GM18909 (cell line): ENCODE data around the gene RHBDD3.
"Not testable (repeated sequence)": the region's sequence is repeated elsewhere in the genome, so short reads cannot be mapped to it uniquely, and the experiment has no call there.

Experiments used
- ATAC-seq: cut with Tn5 transposase; IDR thresholded peaks from one replicate; pipeline ENCODE4 v1.9.1; 2021; ENCODE audit warnings: mild to moderate bottlenecking; ENCODE audit not compliant: unreplicated experiment, poor library complexity

The RHBDD3 gene

DNA sequence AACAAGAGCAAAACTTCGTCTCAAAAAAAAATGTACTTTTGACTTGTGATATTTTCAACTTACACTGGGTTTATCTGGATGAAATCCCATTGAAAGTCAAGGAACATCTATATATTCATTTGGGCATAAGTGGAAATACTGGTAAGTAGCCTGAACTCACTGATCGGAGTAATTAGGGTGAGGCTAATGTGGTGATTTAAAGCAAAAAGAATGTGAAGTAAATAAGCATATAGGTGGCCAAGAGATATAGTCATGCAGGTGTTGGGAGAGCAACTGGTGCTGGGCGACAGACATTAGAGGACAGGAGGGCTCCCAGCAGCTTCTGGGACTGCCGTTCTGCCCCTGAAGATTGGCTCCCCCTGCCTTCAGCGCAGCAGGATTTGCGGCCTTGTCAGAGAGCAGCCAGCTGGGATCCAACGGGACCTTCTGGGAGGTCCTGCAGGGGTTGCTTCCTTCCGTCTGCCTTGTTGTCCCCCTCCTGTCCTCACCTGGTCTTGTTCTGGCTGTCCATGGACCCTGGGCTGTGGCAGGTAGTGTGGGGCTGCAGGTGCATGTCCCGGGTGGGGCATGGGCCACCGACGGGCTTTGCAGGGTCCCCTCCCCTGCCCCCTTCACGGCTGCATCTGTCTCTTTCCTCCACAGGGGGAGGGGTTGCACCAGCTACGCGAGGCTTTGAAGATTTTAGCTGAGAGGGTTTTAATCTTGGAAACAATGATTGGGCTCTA, 14.1 kb downstream of the RHBDD3 start:
- ATAC-seq = no peak

DNA sequence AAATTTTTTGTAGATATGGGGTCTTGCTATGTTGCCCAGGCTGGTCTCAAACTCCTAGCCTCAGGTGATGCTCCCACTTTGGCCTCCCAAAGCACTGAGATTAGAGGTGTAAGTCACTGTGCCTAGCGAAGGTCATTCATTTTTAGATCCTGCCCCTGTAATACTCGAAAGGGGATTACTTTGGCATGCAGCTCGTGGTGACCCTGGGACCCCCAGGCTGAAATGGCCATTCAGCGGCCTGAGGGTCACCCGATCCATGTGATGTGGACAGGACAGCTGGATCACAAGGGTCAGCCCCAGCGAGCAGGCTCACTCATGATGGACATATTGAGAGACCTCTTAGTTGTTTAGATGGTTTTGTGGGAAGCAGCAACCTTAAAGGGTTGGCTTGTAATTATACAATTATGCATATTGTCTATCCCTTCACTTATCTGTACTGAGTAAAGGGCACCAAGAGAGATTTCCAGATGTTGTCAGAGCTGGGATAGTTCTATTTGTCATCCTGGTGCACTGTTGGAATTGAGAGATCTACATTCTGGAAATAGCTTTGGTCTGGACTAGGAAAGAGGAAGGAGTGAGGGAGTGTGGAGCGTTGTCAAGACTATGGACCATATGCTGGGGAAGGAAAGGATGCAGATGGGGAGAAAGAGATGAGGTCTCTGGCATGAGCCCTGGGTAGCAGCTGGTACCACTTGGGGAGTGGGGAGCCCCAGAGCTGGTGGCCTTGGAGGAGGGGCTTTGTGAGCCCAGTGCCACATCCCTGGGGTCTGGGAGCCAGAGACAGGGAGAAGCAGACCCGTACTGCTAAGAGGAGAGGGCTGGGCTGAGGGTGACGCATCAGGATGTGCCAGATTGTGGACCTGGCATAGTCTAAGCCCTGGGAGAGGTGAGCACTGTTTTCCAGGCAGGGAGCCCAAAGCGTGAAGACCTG, 15.5 kb downstream of the RHBDD3 start:
- no peak for ATAC-seq

- no peak for ATAC-seq
Measured at GRCh38 chr22:29251265-29251664, 16.5 kb downstream of the RHBDD3 start.

DNA sequence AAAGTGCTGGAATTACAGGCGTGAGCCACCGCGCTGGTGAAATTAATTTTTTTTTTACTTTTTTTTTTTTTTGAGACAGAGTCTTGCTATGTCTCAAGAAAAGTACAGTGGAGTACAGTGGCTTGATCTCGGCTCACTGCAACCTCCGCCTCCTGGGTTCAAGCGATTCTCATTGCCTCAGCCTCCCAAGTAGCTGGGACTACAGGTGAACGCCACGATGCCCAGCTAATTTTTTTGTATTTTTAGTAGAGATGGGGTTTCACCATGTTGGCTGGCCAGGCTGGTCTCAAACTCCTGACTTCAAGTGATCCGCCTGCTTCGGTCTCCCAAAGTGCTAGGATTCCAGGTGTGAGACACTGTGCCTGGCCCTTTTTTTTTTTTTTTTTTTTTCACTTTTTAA, 19.9 kb downstream of the RHBDD3 start:
- not testable (repeated sequence) for ATAC-seq

GRCh38 chr22:29245626-29246385, 22.0 kb downstream of the RHBDD3 start:
- no peak for ATAC-seq

DNA sequence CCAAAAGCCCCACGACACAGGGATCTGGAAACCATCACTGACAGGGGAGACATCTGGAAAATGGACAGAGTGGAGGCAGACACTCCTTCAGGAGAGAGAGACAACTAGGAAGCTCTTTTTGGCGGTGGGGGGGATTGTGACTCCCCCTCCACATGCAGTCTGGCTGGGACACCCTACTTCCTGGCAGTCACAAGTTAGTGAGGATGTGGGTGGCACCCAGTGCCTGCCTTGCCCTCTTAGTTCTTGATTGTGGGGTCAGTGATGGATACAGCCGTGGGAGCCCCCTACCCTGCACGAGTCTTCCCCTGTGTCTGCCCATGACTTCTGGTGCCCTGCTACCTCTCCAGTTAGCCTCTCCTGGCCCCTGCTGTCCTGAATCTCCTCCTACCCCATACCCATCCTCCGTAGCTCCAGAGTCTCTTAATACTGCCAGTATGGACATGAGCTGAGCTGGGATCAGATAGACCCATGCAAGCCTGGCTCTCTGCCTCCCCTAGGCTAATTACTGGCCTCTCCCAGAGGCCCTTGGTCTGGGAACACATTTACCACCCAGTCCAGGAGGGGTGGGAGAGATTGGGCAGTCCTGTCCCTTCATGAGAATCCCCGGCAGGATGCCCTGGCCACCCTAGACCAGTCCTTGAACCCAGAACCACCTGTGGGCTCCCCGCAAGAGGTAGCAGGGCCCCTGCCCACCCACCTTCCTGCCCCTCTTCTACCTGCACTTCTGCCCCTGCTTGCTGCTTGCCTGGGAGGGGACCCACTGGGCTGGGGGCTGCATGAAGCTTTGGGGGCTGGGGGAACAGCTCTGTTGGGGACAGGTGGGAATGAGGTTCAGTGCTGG, 22.8 kb downstream of the RHBDD3 start:
- no peak for ATAC-seq

- no peak for ATAC-seq
Measured at GRCh38 chr22:29243874-29244446, 23.8 kb downstream of the RHBDD3 start.

- not testable (repeated sequence) for ATAC-seq
Measured at GRCh38 chr22:29240481-29240880, 27.3 kb downstream of the RHBDD3 start.

GRCh38 chr22:29233277-29233877, 34.4 kb downstream of the RHBDD3 start:
- no peak for ATAC-seq

- no peak for ATAC-seq
Measured at GRCh38 chr22:29231971-29232959, 35.5 kb downstream of the RHBDD3 start.

DNA sequence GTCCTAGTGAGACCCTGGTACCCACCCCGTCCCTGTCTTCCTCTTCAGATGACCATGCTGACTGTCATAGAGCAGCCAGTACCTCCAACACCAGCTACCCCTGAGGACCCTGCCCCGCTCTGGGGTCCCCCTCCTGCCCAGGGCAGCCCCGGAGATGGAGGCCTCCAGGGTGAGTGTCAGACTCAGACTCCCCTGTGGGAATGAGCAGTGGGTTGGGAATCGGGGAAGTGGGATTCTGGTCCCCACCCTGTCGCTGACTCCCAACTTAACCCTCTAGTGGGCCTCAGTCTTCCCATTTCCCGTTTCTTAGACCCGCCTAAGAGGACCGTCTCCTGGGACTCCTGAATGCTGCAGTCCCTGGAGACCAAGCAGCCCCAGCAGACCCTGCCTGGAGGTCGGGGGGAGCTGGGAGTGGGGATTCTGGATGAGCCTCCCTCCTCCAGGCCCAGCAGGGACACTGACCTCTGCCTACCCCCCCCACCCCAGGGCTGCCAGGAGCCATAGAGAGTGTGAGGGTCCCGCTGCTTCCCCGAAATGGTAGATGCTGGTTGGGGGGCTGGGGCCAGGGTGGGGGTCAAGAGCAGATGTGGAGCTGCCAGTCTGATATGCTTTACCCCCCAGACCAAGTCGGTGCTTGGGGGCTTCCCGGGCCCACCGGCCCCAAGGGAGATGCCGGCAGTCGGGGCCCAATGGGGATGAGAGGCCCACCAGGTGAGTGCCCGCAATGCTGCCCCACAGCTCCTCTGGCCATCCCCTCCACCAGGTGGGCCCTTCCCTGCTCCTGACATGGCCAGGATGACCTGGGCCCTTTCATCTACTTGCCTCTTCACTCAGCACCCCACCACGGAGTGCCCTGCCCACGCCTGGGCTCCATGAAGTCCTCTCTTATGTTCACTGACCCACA, 36.6 kb downstream of the RHBDD3 start:
- no peak for ATAC-seq

DNA sequence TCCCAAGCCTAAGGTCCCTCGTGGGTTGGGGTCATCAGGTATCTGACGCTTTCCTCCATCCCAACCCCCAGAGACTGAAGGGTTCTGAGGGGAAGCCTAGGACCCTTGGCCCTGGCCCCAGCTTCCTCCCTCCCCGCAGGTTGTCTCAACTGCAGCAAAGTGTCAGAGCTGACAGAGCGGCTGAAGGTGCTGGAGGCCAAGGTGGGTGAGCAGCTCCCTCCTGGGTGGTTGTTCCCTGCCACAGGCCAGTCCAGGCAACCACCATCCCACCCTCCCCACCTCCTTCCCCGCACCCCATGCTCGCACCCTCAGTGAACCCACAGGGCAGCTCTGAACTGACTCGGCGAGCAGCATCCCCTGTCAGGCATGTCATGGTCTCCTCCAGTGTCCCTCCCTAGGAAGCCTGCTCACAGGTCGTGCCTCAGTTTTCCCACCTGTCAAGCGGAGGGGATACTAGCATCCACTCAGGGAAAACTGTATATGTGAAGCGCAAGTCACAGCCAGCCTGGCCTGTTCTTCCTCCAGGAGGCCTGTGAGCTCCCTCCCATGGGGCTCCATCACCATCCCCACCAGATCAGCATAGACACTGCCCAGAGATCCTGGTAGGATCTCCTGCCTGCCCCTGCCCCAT, 41.3 kb downstream of the RHBDD3 start:
- ATAC-seq = no peak

GRCh38 chr22:29225422-29226090, 42.2 kb downstream of the RHBDD3 start:
- no peak for ATAC-seq

DNA sequence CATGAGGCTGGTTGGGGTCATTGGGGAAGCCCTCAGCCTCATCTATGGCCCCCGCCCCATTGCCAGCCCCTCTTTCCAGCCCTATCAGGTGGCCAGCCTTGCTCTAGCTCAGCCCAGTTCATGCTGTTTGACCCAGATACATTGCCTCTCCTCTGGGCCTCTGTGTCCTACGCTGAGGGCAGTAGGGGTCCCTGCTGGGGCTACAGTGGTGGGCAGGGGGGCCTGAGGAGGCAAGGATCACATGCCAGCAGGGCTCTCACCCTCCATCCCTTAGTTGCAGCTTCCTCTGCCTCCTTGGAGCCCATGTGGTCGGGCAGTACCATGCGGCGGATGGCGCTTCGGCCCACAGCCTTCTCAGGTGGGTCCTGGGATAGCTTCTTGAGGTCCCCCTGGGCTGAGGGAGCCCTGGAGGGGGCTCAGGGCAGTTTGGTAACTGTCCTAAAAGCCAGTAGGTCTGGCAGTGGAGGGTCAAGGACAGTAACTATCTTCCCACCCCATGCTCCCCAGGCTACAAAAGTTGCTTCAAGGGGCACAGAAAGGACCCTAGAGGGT, 42.8 kb downstream of the RHBDD3 start:
- ATAC-seq = no peak

GRCh38 chr22:29224121-29224858, 43.5 kb downstream of the RHBDD3 start:
- ATAC-seq = no peak
